GM18907 (cell line): ENCODE measurements around the gene NTMT1.
"Not testable (repeated sequence)": the region's sequence is repeated elsewhere in the genome, so short reads cannot be mapped to it uniquely, and the experiment has no call there.

ENCODE experiments used
- ATAC-seq: cut with Tn5 transposase; IDR thresholded peaks from one replicate; pipeline ENCODE4 v1.9.1; 2021; ENCODE audit warnings: mild to moderate bottlenecking, moderate library complexity; ENCODE audit not compliant: unreplicated experiment

Gene NTMT1, protein sequence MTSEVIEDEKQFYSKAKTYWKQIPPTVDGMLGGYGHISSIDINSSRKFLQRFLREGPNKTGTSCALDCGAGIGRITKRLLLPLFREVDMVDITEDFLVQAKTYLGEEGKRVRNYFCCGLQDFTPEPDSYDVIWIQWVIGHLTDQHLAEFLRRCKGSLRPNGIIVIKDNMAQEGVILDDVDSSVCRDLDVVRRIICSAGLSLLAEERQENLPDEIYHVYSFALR

DNA sequence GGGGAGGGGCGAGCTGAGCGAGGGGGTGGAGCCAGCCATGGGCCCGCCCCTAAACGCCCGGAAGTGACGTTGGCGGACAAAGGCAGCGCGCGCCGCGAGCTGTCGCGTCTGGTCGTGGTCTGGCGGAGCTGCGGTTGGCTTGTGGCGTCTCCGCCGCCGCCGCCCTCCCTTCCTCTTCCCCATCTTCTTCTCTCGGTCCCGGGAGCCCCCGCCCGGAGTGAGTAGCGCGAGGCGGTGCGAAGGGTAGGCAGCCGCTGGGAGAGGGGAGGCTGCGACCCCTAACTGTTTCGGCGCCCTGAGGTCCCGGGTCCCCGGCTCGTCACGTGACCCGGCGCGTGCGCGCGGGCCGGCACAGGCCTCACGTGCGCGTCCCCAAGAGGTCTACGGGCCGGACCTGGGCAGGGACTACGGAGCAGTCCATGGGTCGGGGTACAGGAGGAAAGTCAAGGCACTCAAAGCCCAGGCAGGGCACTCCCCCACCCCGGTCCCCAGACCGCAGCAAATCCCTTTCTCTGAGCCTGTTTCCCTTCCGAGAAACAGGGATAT lies at the start of gene NTMT1:
NTMT1 (plus strand) TSS at position 85 of the 546 bp plus-strand sequence. CDS start 6,541 bp downstream, outside the sequence.
- peak; percentile 78 for ATAC-seq

DNA sequence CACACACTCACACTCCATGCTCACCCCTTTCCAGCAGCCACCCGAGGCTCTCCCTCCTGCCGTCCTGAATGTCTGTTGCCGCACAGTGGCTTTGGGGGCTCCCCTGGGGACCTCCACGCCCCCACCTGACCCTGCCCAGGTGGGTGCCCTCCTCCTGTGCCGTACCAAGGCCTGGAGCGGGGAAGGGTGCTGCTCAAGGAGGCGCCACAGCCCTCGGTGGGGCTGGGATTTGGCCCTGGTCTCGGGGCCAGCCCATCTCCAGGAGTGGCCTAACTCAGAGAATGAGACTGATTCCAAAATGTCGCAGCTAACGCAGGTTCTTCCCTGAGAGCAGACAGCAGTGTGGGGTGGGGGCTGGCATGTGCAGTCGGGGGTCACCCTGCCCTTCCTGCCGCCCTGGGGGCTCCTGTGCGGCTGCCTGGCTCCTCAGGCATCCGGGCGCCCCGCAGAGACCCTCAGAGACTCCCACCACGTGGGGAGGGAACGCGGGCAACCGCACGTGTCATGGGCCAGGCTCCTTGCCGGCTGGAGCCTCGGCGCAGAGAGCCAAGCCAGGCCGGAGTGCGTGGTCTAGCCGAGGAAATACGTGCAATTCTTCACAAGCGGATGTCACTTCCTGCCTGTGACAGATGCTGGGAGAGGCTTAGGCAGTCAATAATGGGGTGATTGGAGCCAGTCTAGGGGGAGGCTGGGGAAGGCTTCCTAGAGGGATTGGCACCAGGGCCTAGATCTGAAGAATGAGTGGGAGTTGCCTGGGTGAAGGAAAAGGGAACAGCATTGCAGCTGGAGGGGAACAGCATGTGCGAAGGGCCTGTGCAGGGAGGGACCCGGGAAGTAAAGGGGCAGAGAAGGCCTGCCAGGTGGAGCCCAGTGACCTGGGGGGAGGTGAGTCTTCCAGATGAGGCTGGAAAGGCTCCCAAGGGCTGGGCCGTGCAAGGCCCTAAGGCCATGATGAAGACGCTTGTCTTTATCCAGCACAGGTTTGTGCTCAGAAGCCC lies 49.1 kb upstream of the NTMT1 start:
- ATAC-seq = no peak

DNA sequence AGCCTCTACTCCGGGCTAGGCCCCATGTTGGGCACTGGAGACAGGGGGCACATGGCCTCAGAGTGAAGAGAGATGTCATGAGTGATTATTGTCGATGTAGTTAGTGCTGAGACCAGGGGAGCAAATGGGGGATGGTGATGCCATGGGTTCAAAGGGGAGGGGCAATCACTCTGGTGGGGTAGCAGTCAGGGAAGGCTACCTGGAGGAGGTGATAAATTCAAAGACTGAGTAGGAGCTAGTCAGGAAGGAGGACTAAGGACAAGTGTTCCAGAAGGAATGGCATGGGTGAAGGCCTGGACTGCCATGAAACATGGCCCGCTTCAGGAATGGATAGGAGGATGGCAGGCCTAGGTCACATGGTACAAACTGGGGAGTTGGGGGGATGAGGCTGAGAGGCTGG lies 46.7 kb upstream of the NTMT1 start:
- ATAC-seq = no peak

DNA sequence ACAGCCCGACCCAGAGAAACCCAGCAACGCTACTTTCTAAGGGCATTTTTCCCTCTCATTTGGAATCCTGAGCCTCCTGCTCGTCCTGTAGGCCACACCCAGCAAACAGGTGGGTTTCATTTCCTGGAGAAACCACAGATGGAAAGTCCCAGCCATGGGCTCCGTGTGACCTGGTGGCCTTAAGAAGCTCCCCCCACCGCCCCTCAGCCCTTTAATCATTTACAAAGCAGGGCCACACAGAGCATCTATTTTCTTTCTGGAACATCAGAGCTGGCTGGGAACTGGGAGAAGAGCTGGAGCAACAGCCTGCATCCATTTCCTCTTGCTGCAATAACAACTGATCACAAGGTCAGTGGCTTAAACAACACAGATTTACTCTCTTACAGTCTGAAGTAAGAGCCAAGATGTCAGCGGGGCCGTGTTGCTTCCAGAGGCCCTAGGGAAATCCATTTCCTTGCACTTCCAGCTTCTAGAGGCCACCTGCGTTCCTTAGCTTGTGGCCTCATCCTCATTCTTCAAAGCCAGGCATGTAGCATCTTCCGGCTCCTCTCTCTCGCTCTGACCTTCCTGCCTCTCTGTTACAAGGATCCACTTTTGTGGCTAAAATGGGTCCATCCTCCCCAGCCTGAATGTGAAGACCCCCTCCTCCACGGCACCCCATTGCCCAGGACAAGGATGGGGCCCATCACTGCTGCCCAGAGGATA lies 45.6 kb upstream of the NTMT1 start:
- peak; percentile 52 for ATAC-seq

DNA sequence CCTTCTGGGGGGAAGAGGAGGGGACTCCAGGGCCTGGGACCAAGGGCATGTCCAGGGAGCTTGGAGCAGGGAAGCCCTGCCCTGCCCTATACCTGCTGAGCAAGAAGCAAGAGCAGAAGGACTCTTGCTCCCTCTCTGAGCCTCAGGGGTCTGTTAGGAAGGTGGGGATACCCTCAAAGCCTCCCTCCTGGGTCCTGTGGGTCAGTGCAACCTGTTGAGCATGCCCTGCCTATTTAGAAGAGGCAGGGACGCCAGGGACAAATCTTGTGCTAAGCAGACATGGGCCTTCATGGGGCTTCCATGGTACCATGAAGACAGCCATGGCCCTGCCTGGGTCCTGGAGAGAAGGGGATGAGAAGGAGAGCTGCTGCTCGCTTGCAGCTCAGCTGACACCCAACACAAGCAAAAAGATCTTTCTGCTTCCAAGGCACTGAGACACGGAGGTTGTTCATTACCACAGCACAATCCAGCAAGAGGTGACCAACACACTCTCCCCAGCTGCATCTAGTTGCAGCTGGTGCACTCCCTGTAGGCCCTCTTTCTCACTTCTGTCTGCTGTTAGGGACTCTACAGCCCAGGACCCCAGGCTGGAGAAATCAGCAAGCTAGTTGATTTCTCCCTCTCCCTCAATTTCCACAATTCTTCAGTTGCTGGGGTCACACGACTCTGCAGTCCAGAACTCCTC lies 44.3 kb upstream of the NTMT1 start:
- ATAC-seq = no peak

DNA sequence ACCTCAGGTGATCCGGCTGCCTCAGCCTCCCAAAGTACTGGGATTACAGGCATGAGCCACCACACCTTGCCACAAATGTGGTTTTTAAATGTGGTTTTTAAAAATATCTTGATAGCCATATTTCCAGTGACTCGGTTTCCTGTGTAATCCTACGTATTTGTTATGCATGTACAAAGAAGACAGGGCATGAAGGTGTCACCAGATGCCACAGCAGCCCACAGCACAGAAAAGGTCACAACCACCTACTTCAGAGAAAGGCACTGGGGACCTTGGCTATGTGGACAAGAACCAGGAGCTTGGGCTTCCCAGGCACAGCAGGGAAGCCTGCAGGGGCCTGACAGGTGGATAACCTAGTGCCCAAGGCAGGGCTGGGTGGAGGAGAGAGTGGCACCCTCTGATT lies 43.1 kb upstream of the NTMT1 start:
- no peak for ATAC-seq

DNA sequence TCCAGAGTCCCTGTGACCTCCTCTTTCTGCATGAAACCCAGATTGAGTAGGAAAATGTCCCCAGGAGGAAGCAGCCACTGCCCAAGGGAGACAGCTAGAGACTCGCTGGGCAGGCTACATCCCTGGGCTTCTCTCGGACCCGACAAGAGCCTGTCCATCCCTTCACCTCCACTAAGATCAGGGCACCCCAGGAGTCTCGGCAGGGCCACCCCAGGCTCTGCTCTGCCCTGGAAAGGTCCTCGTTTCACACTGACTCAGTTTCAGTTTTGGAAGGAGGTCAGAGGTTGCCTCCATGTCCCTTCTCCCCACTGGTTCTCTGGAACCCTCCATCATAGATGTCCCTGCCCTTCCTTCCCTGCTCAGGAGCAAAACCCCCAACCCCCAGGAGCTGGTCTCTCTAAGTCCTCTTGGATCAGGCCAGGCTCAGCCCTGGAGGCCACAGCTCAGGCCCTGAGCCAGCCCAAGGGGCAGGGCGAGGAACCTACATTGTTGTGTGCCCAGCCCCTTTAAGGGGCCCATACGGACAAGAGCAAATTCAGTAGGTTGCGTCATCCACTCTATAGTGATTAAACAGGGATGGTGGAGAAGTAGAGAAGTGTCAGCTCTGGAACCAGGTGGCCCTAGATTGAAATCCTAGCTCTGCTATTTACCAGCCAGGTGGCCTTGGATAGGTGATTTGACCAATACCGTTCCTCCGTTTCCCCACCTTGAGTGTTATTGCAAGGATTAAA lies 42.5 kb upstream of the NTMT1 start:
- no peak for ATAC-seq

DNA sequence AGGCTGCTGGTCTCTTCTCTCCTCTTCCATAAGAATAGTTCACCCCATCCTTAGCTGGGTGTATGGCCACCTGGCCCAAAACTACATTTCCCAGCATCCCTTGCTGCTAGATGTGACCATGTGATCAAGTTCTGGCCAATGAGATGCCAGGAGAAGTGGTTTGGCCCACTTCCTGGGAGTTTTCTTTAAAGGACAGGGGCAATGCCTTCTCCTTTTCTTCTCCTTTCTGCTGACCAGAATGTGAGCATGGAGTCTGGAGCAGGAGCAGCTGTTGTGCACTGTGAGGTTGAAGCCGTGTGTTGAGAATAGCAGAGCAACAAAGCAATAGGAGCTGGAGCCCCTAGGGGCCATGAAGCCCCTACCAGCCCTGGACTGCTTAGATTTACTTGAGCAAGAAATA lies 41.8 kb upstream of the NTMT1 start:
- peak; percentile 47 for ATAC-seq

DNA sequence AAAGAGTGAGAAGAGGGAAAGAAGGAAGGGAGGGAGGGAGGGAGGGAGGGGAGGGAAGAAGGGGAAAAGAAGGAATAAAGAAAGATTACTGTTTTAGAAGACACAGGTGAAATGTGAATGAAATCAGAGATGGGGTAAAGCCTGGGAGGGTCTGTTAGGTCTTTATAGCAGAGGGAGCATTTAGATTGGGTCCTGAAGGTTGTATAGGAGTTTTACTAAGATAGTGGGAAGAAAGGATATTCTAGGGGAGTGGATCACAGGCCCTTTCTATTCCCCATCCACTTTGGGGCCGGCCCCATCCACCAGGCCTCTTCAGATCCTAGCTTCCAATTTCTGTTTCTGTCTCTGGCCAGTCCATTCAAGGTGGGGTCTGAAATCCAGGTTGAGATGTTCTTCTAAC lies 40.6 kb upstream of the NTMT1 start:
- no peak for ATAC-seq

DNA sequence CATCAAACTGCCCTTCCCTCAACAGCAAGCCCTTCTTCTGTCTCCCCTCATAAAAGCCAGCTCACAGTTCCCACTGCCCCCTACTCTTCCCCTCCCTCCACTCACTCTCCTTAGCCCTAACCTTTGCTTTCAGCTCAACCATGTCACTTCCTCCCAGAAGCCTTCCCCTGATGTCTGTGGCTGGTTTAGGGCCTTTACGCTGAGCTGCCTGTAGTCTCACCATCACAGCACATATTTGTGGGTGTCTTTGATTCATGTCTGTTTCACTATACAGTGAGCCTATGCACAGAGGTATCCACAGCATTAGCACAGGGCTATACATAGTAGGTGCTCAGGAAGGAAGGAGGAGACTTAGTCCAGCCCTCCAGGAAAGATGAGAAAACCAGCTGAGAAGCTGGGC lies 39.7 kb upstream of the NTMT1 start:
- no peak for ATAC-seq

DNA sequence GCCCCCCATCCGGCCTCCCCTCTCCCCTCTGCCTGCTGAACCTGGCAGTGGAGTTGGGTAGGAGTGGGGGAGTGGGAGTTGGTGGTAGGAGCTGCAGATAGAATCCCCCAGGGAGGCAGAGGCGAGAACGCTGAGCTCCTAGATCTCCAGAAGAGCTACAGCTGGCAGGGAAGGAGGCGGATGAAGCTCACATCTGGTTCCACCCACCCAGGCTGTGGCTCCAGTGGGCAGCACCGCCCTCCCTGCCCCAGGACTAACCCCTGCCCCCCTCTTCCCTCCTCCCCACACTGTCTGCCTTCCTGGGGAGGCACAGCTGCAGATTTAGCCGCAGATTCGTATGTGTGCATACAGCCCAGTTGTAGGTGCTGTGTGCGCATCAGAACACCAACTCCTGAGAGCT lies 39.3 kb upstream of the NTMT1 start:
- ATAC-seq = no peak

DNA sequence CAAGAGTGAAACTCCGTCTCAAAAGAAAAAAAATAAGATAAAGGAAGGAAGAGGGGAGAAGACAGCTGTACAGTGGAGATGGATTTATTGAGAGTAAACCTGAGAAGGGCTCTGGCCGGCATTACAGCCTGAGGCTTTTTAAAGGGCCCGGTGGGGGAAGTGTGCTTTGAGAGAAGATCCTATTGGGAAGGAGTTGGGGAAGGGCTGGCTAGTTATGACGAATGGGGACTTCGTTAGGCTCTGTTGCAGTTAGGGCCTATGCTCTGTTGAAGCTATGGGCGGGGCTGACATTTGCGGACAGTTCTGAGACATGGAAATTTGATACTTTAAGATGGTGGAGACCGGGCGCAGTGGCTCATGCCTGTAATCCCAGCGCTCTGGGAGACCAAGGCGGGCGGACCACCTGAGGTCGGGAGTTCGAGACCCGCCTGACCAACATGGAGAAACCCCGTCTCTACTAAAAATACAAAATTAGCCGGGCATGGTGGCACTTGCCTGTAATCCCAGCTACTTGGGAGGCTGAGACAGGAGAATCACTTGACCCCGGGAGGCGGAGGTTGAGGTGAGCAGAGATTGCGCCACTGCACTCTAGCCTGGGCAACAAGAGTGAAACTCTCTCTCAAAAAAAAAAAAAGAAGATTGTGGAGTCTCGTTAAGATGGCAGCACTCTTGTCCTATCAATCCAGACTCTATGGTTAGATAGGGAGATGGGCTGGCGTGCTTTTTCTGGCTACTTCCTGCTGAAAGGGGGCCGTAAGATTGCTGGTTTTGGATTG lies 38.3 kb upstream of the NTMT1 start:
- ATAC-seq = no peak

DNA sequence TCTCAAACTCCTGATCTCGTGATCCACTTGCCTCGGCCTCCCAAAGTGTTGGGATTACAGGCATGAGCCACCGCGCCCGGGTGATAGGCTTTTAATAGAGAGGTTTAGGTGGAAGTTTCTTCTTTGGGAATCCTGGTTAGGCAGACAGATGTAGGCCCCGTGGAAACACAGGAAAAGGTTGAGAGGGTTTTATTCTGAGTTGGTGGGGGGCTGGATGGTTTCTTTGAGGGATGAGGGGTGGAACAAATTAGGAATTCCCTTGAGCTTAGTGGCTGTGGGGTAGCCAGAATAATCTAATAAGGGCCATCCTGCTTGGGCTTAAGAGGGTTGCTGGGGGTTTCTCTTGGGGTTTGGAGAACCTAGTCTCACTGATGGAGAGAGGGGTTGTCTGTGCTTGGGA lies 35.5 kb upstream of the NTMT1 start:
- ATAC-seq = no peak

DNA sequence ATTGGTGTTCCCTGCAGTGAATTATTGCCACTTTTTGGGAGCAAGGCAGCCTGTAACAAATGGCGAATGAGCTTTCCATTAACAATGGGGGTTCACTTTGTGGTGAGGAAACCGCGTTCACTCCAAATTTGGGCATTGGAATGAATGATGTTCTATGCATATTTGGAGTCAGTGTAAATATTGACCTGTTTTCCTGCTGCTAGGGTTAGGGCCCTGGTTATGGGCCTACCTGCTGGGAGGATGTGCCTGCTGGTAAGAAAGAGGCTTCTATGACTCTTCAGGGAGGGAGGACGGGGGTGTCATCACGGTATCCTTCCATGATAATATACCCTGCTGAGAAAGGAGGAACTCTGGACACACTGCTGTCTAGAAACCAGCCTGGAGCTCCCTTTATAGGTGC lies 34.0 kb upstream of the NTMT1 start:
- ATAC-seq = no peak

DNA sequence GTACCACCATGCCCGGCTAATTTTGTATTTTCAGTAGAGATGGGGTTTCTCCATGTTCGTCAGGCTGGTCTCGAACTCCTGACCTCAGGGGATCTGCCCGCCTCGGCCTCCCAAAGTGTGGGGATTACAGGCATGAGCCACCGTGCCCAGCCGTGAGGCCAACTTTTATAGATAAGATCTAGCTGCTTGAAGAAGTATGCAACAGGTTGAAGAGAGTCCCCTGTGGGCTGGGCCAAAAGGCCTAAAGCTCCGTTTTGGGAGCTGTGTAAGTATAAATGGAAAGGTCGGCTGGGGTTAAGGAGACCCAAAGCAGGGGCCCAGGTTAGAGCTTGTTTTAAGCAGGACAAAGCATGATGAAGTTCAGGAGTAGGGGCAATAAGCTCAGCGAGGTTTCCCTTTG lies 33.2 kb upstream of the NTMT1 start:
- ATAC-seq = not testable (repeated sequence)

DNA sequence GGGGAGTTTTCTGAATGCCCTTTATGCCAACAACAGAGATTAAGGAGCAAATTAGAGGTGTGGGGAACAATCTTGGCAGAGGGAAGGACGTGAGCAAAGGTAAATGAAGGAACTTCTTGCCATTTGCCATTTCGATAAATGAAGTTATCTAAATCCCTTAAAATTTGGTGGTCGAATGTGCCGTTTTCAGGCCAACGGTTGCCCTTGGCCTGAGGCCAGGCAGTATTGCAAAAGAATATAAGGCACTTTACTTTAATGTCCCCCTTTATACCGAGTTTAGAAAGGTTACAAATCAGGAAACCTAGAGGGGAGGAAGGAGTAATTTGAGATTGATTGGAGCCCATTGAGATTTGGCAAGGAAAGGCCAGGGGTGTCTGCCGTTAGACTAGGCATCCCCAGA lies 31.3 kb upstream of the NTMT1 start:
- ATAC-seq = no peak

DNA sequence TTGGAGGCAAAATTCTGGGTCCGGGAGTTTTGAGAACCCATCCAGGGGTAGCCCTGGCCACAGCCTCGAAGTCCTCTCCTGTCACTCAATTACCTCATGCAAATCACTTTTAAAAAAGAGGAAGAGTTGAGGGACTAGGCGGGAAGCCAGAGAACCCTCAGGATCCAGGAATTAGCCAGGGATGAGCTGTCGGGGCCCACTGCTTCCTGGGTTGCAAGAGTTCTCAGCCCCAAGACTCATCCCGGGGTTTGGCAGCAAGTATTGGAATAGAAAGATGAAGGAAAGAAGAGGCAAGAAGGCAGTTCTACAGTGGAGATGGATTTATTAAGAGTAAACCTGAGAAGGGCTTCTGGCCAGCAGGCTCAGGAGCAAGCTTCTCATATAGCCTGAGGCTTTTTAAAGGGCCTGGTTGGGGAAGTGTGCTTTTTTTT lies 30.6 kb upstream of the NTMT1 start:
- no peak for ATAC-seq

DNA sequence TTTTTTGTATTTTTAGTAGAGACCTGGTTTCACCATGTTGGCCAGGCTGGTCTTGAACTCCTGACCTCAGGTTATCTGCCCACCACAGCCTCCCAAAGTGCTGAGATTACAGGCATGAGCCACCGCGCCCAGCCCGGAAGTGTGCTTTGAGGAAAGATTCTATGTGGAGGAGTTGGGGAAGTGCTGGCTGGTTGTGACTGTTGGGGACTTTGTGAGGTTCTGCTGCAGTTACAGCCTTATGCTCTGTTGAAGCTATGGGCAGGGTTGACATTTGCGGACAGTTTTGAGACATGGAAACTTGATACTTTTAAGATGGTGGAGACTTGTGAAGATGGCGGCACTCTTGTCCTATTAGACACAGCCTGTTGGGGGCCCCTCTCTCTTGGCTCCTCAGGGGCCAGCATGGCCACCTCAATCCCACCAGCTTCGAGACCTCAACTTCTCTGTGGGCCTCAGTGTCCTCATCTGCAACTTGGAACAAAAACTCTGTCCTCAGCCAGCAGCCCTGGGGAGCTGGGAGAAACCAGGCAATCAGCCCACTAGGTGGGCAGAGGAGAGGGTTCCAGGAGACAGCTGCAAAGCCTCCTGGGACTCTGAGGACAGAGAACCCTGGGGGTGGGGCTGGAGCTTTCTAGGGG lies 29.9 kb upstream of the NTMT1 start:
- ATAC-seq = no peak
